Measurements from ENCODE around the gene CCDC88B.

The CCDC88B gene

GRCh38 chr11:64391839-64392238, 51.8 kb downstream of the CCDC88B start:
- H3K4me3 ChIP-seq (ENCODE audit: low read depth in 1 of 2, low read length in 2 of 2): no peak overlapping the region
- no peak overlapping the region for H2AFZ ChIP-seq (ENCODE audit: low read depth, low read length)
- H3K27ac ChIP-seq (ENCODE audit: low read length): no peak overlapping the region
- H3K9ac ChIP-seq (ENCODE audit: low read depth, low read length): no peak overlapping the region
- H3K79me2 ChIP-seq (ENCODE audit: insufficient read depth, low read length): no peaks in the 10 kb centered on the region
- no peak for TF ChIP-seq CTCF (IDR thresholded peaks at IDR 0.05; ENCODE audit: borderline replicate concordance, extremely low read depth, low read length, poor library complexity, severe bottlenecking)
- no peak for TF ChIP-seq EZH2 (IDR thresholded peaks at IDR 0.05; ENCODE audit: borderline replicate concordance, low read depth, low read length, severe bottlenecking)
- H3K4me1 ChIP-seq (ENCODE audit: insufficient read depth, low read length): no peaks in the 10 kb centered on the region
- DNase-seq: no peak
- H3K27me3 ChIP-seq (ENCODE audit: insufficient read depth, low read length, poor library complexity): no peaks in the 10 kb centered on the region
- no peak overlapping the region for H3K4me2 ChIP-seq (ENCODE audit: insufficient read depth, low read length)
- no peaks in the 10 kb centered on the region for H4K20me1 ChIP-seq (ENCODE audit: insufficient read depth, low read length)
- no peaks in the 10 kb centered on the region for H3K36me3 ChIP-seq (ENCODE audit: insufficient read depth, low read length)
- no peak for ATAC-seq (ENCODE audit: insufficient read depth, low read depth)
- no peaks in the 10 kb centered on the region for H3K9me3 ChIP-seq (ENCODE audit: insufficient read depth, low read length, severe bottlenecking)

GRCh38 chr11:64395545-64396078, 55.6 kb downstream of the CCDC88B start:
- no peak for TF ChIP-seq CTCF (IDR thresholded peaks at IDR 0.05; ENCODE audit: borderline replicate concordance, extremely low read depth, low read length, poor library complexity, severe bottlenecking)
- no peak for TF ChIP-seq EZH2 (IDR thresholded peaks at IDR 0.05; ENCODE audit: borderline replicate concordance, low read depth, low read length, severe bottlenecking)
- Histone ChIP-seq H3K4me2 (ENCODE audit: insufficient read depth, low read length) (no peak overlapping the region), H3K4me3 (ENCODE audit: low read depth in 1 of 2, low read length in 2 of 2) (no peak overlapping the region), H3K27ac (ENCODE audit: low read length) (no peak overlapping the region), H3K36me3 (ENCODE audit: insufficient read depth, low read length) (no peaks in the 10 kb centered on the region), H4K20me1 (ENCODE audit: insufficient read depth, low read length) (no peaks in the 10 kb centered on the region), H3K79me2 (ENCODE audit: insufficient read depth, low read length) (no peaks in the 10 kb centered on the region), H3K4me1 (ENCODE audit: insufficient read depth, low read length) (no peaks in the 10 kb centered on the region), H3K9me3 (ENCODE audit: insufficient read depth, low read length, severe bottlenecking) (no peaks in the 10 kb centered on the region), H3K9ac (ENCODE audit: low read depth, low read length) (no peak overlapping the region), H2AFZ (ENCODE audit: low read depth, low read length) (no peak overlapping the region), H3K27me3 (ENCODE audit: insufficient read depth, low read length, poor library complexity) (no peaks in the 10 kb centered on the region)
- DNase-seq: no peak
- ATAC-seq (ENCODE audit: insufficient read depth, low read depth): no peak

DNA sequence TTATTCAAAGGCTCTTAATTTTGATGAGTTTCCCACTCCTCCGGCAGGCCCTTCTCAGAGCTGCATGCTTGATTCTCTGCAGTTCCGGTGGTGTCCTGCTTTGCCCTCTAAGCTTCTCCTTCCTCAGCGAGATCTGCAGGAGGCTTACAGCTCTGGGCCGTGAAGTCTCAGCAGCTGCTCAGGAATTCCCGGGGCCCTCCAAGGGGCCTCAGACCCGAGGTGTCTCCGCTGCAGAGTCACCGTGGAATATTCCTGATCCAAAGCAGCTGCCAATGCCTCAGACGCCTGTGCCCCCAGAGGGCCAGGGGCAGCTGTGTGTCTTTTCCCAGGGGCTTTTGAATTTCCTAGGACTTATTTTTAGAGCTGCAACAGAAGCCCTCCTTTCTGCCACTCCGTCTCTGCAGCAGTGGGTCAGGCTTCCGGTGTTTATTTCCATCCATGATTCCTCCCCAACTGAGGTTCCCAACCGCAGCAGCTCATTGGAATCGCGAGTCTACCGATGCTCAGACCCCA, 56.1 kb downstream of the CCDC88B start:
- Histone ChIP-seq H3K4me3 (ENCODE audit: low read depth in 1 of 2, low read length in 2 of 2) (no peak overlapping the region), H3K36me3 (ENCODE audit: insufficient read depth, low read length) (no peaks in the 10 kb centered on the region), H2AFZ (ENCODE audit: low read depth, low read length) (no peak overlapping the region), H3K4me1 (ENCODE audit: insufficient read depth, low read length) (no peaks in the 10 kb centered on the region), H3K79me2 (ENCODE audit: insufficient read depth, low read length) (no peaks in the 10 kb centered on the region), H4K20me1 (ENCODE audit: insufficient read depth, low read length) (no peaks in the 10 kb centered on the region), H3K9ac (ENCODE audit: low read depth, low read length) (no peak overlapping the region), H3K27me3 (ENCODE audit: insufficient read depth, low read length, poor library complexity) (no peaks in the 10 kb centered on the region), H3K9me3 (ENCODE audit: insufficient read depth, low read length, severe bottlenecking) (no peaks in the 10 kb centered on the region), H3K27ac (ENCODE audit: low read length) (no peak overlapping the region), H3K4me2 (ENCODE audit: insufficient read depth, low read length) (no peak overlapping the region)
- ATAC-seq (ENCODE audit: insufficient read depth, low read depth) (no peak), DNase-seq (no peak)
- no peak for TF ChIP-seq EZH2 (IDR thresholded peaks at IDR 0.05; ENCODE audit: borderline replicate concordance, low read depth, low read length, severe bottlenecking)
- no peak for TF ChIP-seq CTCF (IDR thresholded peaks at IDR 0.05; ENCODE audit: borderline replicate concordance, extremely low read depth, low read length, poor library complexity, severe bottlenecking)

Measured in DND-41 (cell line).